Measurements from ENCODE around the gene HCRT. TPM values are rescaled to one million over a fixed set of nuclear protein-coding genes. Genes with fewer than 3 reads are reported as not detected.

The HCRT gene
- not detected in 2 replicates for total RNA-seq

DNA sequence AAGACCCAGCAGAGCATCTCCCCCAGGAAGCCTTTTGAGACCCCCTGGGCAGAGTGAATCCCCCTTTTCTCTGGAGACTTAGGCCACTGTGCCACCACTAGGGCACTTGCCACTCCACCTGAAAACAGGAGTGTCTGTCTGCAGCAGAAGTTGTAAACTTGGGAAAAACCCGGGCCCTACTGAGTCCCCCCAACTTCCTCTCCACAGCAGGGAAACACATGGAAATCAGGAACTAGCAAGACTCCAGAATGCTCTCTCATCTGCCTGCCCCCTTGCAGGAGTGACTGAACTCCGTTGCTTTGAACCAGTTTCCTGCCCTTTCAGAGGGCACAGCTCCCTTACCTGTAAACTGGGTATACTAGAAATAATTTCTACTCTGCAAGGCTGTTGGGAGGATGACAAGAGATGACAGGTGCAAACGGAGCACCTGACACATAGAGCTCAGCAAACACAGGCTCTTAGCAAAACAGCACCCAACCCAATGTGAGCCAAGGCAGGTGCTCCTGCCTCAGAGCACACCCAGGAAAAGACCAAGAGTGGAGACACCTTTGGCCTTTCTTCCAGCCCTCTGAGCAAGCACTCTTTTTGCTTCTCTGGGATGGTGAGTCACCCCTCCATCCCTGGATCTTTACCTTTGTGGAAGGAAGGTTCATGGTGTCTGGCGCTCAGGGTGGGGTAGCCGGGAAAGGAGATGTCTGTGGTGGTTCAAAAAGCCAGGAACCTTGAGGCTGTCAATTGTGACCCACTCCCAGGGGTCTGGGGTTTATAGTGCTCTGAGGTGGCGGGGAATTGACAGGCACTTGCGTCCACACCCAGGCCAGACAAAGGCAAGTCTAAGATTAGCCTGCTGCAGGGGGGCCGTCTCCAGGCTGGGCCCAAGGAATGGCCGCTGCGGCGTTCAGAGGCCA, at the start of gene HCRT:
TSS of gene HCRT (minus strand) at position 740 of the 908 bp plus-strand sequence. CDS start at position 653, 87 bp downstream.

GRCh38 chr17:42193969-42194899, 9.0 kb upstream of the HCRT start, which contains the start of gene GHDC:
TSS of gene GHDC (minus strand) at chr17:42194494. CDS start at chr17:42193581, 913 bp downstream.

GRCh38 chr17:42180922-42181850, 4.1 kb downstream of the HCRT start, which contains the start of gene KCNH4:
TSS of gene KCNH4 (minus strand) at chr17:42181142. CDS start at chr17:42180945, 197 bp downstream.

Other genes starting within 250 kb of the HCRT start
- 67.6 and 77.7 TPM in 2 replicates for gene CNP, start 218.7 kb downstream of the HCRT start, total RNA-seq
- gene DNAJC7, start 168.0 kb downstream of the HCRT start, total RNA-seq = 74.8 and 84.3 TPM in 2 replicates
- gene NKIRAS2, start 165.4 kb downstream of the HCRT start, total RNA-seq = 75.2 and 84.6 TPM in 2 replicates
- gene C17orf113, start 134.9 kb downstream of the HCRT start, total RNA-seq = 0.29 and 0.33 TPM in 2 replicates
- gene ZNF385C, start 87.0 kb downstream of the HCRT start, total RNA-seq = not detected in 2 replicates
- gene DHX58, start 72.7 kb downstream of the HCRT start, total RNA-seq = 2.6 and 3.4 TPM in 2 replicates
- gene KAT2A, start 64.1 kb downstream of the HCRT start, total RNA-seq = 15.5 and 16.0 TPM in 2 replicates
- not detected in 2 replicates for gene HSPB9, start 62.6 kb downstream of the HCRT start, total RNA-seq
- gene RAB5C, start 30.5 kb downstream of the HCRT start, total RNA-seq = 187 and 210 TPM in 2 replicates
- gene KCNH4, start 4.3 kb downstream of the HCRT start, total RNA-seq = under 0.01 TPM in 1 of 2 replicates, not detected in the other
- gene GHDC, start 9.0 kb upstream of the HCRT start, total RNA-seq = 12.4 and 15.0 TPM in 2 replicates
- 41.2 and 44.1 TPM in 2 replicates for gene STAT5B, start 90.9 kb upstream of the HCRT start, total RNA-seq
- 30.4 and 52.6 TPM in 2 replicates for gene STAT5A, start 103.0 kb upstream of the HCRT start, total RNA-seq
- gene STAT3, start 203.0 kb upstream of the HCRT start, total RNA-seq = 159 and 175 TPM in 2 replicates
- gene CAVIN1, start 237.8 kb upstream of the HCRT start, total RNA-seq = 1,287 and 1,296 TPM in 2 replicates